ENCODE data around the gene HOXA13.

GRCh38 chr7:27201580-27202017 lies 1.7 kb upstream of the HOXA13 start:
- no peak for TF ChIP-seq TAF1 (IDR thresholded peaks at IDR 0.05; ENCODE audit: borderline replicate concordance, low read depth, low read length)
- TF ChIP-seq POLR2A (IDR thresholded peaks at IDR 0.05; ENCODE audit: low read depth, low read length) = no peak
